Medulla oblongata (tissue), 1 donor: Measurements from ENCODE around the gene DTNA.

Experiments used
- DNase-seq: peaks from one replicate; pipeline ENCODE4 v3.0.0-alpha.2; 2015; ENCODE audit errors: extremely low spot score

The DTNA gene

DNA sequence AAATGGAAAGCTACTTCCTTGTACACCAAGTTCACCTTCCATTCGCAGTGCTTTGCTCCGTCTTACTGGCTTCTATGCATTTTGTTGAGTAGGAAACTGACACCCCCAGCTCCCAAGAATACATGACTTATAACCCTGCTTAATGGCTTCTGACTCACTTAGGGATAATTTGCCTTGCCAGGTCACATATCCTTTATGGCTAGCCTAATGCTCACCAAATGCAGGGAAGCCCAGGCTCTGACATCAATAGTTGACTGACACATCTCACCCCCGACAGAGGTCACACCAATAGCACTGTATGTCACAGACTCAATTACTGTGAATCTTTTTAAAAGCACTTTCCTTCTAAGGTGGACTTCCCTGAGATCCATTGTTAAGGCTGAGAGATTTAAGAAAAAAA lies 147.2 kb downstream of the DTNA start:
- DNase-seq = no peak

DNA sequence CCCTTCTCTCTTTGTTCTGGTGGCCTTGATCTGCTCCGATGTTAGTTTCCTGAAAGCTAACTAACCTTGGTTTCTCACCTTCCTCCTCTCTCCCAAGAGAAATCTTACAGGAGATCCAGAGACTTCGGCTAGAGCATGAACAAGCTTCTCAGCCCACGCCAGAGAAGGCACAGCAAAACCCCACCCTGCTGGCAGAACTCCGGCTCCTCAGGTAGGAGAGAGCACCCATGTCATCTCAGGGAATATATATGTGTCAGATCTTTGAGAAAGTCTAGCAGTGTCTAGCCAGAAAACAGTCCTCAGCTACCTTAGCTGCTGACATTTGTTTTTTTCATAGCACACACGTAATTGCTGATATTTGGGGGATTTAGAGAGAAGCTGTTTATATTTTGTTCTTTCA lies 148.1 kb downstream of the DTNA start:
- DNase-seq = no peak

DNA sequence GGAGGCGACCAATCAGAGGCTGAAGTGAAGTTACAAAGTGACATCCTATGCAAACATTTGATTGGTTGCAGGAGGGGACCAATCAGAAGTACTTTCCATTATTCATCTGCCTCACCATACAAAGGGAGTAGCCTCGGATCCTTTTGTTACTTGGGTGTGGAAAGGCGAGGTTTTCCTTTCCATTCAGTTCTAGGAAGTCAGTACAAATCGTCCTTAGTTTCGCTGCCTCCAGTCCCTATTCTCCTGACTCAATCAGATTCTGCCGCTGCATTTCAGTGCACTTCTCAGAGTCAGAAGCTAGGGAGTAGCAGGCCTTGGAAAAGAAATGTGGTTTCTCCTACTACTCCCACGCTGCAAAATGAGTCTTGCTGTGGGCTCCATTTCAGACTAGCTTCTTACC lies 149.4 kb downstream of the DTNA start:
- no peak for DNase-seq

DNA sequence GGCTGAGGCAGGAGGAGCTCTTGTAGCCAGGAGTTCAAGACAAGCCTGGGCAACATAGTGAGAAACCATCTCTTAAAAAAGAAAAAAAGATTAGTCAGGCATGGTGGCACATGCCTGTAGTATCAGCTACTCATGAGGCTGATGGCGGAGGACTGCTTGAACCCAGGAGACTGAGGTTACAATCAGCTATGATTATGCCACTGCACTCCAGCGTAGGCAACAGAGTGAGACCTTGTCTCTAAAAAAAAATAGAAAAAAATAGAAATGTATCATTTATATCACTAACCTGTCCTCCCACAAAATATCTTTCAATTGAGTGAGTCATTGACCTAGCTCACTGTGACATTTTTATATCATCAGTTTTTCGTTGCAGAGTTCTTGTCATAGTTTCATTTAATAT lies 152.5 kb downstream of the DTNA start:
- DNase-seq = no peak

DNA sequence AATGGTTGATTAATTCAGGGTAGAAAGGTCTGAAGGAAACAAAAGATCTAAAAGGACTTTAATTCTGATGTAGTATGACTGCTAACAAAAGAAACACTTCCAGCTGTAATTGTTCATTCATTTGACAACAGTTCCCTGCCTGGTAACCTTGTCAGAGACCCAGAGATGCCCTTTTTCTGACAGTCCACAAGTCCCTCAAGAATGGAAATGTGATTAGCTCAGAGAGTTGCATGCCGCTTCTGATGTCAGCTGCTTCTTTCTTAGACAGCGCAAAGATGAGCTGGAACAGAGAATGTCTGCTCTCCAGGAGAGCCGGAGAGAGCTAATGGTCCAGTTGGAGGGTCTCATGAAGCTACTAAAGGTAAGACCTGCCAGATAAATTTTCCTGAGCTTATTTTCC lies 153.6 kb downstream of the DTNA start:
- no peak for DNase-seq

DNA sequence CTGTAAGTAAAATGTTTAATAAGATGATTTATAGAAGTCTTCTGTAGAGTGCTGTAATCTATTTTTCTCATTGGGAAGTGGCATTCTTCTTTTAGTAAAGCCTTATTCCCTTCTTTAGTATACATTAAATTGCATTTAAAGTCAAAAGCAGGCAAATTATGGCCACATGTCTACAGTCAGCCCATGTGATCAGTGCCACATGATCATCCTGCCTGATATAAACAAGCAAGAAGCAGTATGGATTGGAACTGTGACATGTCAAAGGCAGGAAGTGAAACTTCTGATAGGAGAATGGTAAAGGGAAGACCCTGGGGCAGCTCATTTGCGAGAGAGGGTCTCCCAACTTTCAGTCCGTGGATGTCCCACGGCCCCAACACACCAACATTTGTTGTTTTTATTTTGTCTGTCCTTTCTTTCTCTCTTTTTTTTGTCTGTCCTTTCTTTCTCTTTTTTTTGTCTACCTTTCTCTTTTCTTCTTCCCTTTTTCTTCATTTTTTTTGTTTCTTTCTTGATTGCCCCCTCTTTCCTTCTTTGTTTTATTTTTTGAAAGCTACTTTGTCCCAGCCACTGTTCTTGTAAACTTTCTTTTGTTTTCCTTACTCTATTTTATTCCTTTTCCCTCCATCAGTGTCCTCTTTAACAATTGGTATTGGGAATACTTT lies 154.9 kb downstream of the DTNA start:
- no peak for DNase-seq

DNA sequence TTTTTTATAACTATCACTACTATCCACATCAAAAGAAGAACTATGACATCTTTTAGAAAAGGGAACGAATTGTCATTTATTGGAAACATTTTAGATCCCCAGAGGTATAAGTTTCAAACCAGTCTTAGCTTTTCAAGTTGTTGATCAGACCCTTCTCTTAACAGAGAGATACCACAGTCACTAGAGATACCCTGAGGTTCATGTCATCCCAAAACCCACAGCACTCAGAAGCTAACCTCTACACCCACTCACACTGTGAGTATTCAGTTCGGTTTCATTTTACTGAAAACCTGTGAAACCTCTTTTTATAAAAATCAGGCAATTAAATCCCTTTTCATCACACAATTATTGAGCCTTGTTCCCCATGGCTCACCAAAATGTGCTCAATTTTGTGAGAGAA lies 156.2 kb downstream of the DTNA start:
- DNase-seq = no peak

DNA sequence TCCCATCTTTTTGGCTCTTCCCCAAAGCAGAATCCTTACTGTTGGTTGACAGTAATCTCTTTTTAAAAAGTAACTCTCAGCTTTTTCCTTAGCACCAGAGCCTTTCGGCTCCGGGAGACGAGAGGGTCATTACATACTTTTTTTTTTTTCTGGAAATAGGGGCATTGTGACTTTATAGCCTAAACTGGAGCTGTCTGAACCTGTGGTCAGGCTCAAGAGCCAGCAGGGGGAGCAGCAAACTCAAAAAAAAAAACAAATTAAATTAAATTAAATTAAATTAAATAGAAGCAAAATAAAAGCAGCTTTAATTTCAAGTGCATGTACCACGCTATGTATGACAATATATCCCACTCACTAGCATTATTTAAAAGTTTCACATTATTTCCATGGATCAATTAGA lies 156.6 kb downstream of the DTNA start:
- DNase-seq = peak; percentile 18

DNA sequence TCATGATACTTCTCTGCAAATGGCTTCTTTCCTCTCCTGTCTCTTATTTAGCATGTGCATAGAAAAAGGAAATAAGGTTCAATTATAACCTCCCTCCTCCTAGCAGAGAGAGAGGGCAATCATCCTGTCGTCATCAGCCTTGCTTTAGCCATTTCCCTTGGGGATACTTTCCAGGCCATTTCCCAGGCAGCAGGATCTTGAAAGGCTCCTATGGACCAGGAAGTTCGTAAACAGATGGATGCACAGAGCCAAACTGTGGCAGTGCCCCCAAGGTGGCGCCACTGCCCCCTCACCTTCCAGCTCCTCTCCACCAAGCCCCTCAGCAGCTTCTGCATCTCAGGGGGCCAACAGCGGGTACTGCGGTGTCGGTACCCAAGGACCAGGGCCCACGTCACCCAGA lies 157.4 kb downstream of the DTNA start:
- DNase-seq = no peak

DNA sequence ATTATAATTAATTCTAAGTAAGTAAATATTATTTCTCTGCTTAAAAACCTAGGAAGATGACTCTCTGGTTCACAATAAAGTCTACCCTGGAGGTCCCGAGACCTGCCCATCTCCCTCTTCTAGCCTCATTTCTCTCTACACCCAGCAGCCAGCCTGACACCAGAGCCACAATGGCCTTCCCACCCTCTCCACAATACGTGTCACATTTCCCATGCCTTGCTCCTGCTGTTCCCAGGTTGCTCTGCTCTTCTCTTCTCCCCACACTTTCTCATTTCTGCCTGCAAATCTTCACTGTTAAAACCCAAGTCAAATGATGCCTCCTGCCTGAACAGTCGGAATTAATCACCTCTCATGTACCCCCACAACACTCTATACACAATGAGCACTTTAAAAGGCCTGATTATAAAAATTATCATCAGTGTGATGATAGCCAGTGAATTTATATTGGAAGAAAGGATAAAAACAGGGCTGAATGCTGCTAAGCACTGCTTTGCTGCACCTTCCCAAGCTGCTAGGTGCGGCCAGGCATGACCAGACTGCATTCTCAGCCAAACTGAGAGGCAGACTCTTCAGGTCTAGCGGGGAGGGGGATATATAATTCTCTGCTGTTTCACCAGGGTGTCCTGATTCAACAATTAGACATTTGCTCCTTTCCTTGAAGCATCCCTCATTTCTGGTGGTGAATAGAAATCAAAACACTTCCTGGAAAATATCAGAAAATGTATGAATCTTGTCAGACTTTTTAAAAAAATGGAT lies 160.6 kb downstream of the DTNA start:
- DNase-seq = no peak

DNA sequence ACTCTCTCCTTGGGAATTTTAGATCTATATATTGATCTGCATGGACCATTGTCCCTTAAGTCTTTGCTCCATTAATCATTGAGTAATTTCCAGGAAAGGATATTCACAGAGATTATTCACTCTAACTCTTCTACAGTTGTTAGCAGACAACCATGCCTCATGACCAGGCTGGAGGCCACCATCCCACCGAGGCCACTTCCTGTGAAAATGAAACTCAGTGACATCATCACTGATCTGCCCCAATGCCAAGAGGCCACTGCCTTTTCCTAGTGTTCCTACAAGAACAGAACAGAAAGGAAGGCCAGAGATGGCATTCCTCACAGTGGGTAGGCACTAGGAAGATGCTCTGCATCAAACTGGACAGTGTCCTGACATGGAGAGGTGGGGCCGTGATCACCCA lies 161.3 kb downstream of the DTNA start:
- DNase-seq = no peak

DNA sequence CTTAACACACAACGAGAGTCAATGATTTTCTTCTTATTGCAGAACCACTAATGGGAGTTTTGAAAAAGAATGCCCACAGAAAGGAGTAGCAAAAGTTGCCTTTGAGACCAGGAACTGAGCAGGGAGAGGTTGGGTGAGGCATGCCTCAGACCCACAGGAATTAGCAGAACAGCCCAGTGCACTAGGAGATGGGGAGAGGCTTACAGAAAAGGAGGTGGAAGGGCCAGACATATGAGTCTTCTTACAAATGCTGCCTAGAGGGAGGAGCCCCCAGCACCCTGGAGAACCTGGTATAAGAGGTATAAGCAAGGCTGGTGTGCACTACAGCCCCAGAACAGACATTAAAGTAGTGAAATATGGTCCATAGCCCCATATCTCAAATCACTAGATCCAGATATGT lies 162.0 kb downstream of the DTNA start:
- no peak for DNase-seq

DNA sequence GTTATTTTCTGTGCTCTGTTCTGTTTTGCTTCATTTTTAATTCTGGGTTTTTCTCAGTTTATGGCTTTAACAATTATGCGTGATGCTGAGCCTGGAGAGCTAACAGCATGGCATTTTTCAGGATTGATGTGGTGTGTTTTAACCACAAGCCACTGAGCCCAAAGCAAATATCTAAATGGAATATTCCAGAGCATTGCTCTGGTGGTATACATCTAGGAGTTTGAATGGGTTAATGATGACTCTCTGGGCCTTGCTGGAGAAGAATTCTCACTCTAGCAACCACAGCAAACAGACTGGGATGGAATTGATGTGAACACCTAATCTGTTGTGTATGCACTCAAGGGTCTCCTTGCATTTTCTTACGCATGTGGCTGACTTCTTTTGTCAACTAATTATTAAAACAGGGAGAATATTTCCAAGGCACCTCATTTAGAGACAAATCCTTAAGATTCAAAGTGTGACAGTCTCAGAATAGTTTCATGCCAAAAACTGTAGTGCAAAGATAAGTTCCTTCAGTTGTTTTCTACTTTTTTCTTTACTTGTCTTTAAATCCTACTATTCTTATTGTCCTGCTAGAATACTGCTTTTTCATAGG lies 164.0 kb downstream of the DTNA start:
- DNase-seq = no peak

DNA sequence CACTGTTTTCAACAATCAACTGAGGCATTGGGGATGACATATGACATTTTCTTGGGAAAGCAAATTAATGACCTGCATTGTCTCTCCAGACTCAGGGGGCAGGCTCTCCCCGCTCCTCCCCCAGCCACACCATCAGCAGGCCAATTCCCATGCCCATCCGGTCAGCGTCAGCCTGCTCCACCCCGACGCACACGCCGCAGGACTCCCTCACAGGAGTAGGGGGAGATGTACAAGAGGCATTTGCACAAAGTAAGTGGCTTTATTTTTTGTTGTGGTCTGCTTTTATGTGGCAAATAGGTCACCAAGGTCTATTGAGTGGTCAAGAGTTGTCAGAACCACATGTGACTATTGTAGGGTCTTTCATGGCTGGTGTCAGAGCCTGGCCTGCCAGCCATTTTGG lies 165.1 kb downstream of the DTNA start:
- DNase-seq = no peak

DNA sequence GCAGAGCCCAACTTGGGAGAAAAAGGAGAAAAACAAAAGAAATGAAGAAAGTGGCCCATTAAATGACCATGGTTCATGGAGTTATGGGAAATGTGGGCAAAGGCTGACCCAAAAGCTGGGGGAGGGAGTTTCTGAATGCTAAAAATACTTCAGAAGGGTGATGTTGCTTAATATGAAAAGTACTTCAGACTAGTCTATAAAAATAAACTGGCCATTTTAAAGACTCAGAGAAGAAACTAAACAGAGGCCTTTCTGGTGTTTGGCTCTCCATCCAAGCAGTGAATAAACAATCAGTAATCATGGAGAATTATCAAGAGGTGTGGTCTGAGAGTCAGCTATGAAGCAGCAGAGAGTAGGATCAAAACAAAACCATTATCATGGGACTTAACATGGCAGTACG lies 170.3 kb downstream of the DTNA start:
- no peak for DNase-seq

DNA sequence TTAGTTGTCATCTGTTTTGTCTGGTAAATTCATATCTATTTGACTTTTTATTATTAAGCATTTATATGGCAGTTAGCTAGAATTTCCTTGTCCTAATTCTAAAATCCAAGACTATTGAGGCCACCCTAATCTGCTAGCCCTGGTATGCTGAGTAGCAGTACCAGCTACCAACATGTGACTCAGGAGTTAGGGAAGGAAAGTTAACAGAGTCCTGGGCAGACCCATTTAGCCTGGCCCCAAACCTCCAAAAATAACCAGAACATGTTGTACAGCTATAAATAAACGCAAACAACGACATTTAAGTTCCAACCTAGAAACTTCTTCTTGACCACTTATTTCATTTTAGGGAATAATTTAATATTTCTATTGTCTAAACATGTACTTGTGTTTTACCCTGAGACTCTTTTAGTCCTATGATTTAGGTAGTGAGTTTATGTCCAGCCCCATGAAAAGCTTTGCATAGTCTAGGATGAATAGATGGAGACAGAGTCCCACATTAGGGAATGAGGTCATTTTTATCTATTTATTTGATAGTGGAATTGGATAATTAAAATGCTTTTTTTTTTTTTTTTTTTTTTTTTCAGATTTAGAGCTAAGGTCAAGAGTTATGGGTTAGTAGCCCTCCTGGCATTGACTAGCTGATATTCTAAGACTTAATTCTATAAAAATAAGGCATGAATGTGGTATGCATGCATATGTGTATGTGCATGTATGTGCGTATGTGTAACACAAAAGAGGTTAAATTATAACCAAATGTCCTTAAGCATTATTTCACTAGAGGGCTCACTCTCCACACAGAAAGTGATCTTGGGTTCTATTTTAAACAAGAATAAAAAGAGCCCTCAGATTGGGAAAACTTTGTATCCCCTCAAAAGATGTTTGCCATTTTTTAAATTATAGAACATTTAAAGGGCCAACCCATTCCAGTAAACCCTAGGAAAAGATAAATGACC lies 171.1 kb downstream of the DTNA start:
- DNase-seq = peak; percentile 54

DNA sequence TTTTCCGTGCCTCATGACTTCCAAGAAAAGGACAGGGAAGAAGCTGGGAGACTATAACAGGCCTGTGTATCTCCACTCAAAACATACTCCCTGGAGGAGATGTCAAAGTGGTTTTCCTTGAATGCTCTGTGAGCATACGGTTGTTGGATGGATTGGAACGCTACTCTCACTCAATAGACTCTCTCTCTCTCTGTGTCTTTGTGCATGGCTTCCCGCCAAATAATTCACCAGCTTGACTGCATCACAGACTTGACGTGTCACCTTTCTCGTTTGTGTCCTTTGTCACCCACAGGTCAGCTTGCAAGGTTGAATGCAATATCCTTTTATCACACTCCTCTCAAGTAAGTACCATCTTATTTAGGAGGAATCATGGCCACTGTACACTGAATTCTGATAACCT lies 174.3 kb downstream of the DTNA start:
- no peak for DNase-seq

DNA sequence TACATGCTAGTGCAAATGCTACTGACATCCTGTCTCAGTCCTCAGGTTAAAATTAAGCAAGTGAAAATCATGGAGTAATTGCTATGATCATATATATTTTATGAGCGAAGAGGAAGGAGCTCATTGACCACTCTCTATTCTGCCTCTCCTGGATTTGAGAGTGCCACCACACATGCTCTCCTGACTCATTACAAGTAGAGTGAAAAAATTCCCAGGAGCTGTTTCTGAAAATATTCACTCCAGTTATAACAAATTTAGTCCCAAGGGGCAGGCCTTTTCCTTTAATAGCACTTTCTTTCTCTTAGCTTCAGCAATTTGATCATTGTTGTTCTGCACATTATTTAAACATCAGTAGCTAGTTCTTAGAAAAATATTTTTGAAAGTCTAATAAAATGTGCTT lies 176.1 kb downstream of the DTNA start:
- DNase-seq = no peak

DNA sequence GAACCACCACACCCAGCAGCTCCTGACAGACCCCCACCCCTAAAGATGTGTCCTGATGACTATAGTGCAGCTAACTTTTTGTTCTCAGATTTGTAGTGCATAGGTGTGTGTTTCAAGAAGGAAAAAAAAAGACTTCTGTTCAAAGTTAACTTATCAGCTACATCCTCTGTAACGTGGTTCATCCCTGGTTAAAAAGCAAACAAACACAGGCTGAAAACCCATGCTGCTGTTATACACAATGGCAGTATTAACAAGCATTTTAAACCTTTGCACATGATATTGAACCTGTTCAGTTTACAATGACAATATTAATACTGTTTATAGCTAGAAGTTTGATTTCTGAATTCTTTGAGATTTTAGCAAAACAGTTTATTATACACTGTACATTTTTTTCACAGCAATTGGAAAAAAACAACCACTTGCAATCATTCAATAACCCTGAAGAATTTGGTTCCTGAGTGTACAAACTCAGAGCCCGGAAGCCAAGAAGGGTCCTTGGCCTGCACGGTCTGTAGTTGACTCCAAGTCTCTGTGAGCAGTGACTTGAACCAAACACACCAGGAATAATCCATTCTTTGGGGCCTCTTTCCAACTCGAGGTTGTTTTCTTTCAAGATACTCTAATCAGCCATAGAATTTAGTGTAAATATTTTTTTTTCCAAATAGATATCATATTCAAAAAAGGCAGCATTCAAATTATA lies 177.9 kb downstream of the DTNA start:
- DNase-seq = no peak

DNA sequence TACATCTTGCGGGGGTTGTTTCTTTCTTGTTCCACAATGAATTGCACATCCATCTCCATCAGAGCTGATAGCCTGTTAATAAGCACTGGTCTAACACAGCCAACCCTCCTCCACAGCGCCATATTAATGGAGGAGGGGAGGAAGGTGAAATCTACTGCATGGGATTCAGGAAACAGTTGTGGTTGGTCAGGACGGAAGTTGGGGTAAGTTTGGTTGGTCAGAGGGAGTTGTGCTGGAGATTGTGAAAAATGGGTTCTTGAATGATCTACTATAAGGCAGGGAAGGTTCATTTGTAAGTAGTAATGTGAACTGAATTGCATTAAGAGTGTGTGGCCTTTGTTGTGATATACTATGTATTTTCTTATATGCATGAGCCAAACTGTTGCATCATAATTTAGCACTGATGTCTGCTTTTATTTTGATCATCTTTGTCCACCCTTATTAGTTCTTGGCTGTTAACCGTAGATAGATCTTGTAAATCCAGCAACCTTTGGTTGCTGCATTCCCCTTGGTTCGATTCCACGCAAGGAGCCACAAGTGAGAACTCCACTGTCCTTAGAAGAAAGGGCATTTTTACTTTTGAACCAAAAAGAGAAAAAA lies 180.5 kb downstream of the DTNA start:
- DNase-seq = no peak

DNA sequence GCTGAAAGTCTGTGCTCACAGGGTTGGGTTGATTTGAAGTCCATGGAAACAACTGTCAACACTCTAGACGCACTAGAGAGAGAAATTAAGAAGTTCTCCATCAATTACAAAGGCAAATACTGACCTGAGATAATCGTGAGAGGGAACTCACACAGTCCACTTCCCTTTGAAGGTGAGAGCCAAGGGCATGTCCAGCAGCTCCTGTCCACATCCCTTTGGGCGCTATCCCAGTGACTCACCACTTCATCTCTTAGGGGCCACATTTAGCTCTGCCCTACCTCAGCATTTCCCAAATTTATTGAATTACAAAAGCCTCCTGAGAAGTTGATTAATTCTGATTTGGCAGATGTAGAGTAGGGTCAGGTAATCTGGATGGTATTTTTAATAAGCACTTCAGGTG lies 182.3 kb downstream of the DTNA start:
- DNase-seq = no peak
